A549 (cell line): ENCODE results near the gene GLT1D1.

ENCODE experiments used
- CHD2 ChIP-seq: fragments of 150-350 bp; IDR thresholded peaks from 2 replicates; pipeline ENCODE4 v1.6.1; 2014; ENCODE audit warnings: low read length; ENCODE audit not compliant: partially characterized antibody
- CTCF ChIP-seq: fragments of >200 bp; sonication (Bioruptor Twin); formaldehyde crosslinking; IDR thresholded peaks from 3 replicates; pipeline ENCODE4 v1.5.1; 2016
- EHF ChIP-seq: fragments of 250-450 bp; sonication (Bioruptor Pico); IDR thresholded peaks from 2 replicates; pipeline ENCODE4 v1.5.0; 2020; ENCODE audit warnings: mild to moderate bottlenecking
- EP300 ChIP-seq, 2 experiments: fragments of >200 bp; sonication (Bioruptor Twin); formaldehyde crosslinking; IDR thresholded peaks; 2 replicates in 1 of 2; 3 replicates in 1 of 2; pipeline ENCODE4 v1.6.1; 2016 to 2017
- FOSL2 ChIP-seq, 2 experiments: fragments of 450-650 bp in 1 of 2; fragments of >200 bp in 1 of 2; sonication (Bioruptor Twin) in 1 of 2; formaldehyde crosslinking; IDR thresholded peaks; 2 replicates each; pipeline versions ENCODE4 v1.5.0 to v1.6.1; 2016 to 2020; ENCODE audit warnings: mild to moderate bottlenecking in 1 of 2, moderate library complexity in 1 of 2
- MAX ChIP-seq: IDR thresholded peaks from 2 replicates; pipeline ENCODE4 v1.6.1; 2012
- POLR2A ChIP-seq: IDR thresholded peaks from 2 replicates; pipeline ENCODE4 v1.6.1; 2012; ENCODE audit warnings: mild to moderate bottlenecking, low read length
- REST ChIP-seq: fragments of 200-600 bp; sonication (generic); IDR thresholded peaks from 2 replicates; pipeline ENCODE4 v1.6.1; 2016; ENCODE audit warnings: antibody characterized with exemption, mild to moderate bottlenecking, moderate library complexity

- no peak for TF ChIP-seq FOSL2 (IDR thresholded peaks at IDR 0.05)
- TF ChIP-seq FOSL2 (CRISPR knock-in tag; IDR thresholded peaks at IDR 0.05): no peak
- TF ChIP-seq EHF (CRISPR knock-in tag): no peak
- TF ChIP-seq EP300 (IDR thresholded peaks at IDR 0.05): no peak
- TF ChIP-seq MAX: no peak; the same call in 1 of the 2 replicates
- TF ChIP-seq REST: no peak
- TF ChIP-seq POLR2A: peak; percentile 5; the same call in 1 of the 2 replicates
- TF ChIP-seq CTCF: no peak
- no peak for TF ChIP-seq CHD2
Measured at GRCh38 chr12:128823216-128823915, 29.9 kb upstream of the GLT1D1 start.
